WERI-Rb-1 (cell line): ENCODE results near the gene TOP3A.
"Not testable (repeated sequence)": the region's sequence is repeated elsewhere in the genome, so short reads cannot be mapped to it uniquely, and the experiment has no call there.

ENCODE experiments used
- DNase-seq: peaks from one replicate; pipeline ENCODE4 v3.0.0-alpha.2; 2020
- H3K27ac ChIP-seq: fragments of 250-450 bp; sonication (Bioruptor Pico); 2 replicates; pipeline ENCODE4 v1.5.1; 2020; ENCODE audit warnings: mild to moderate bottlenecking, moderate library complexity
- H3K27me3 ChIP-seq: fragments of 250-450 bp; sonication (Bioruptor Pico); 2 replicates; pipeline ENCODE4 v1.5.1; 2021; ENCODE audit warnings: mild to moderate bottlenecking, low read depth, moderate library complexity; ENCODE audit not compliant: insufficient read depth, severe bottlenecking
- H3K36me3 ChIP-seq: fragments of 250-450 bp; sonication (Bioruptor Pico); 2 replicates; pipeline ENCODE4 v1.5.1; 2020; ENCODE audit warnings: mild to moderate bottlenecking, moderate library complexity
- H3K4me3 ChIP-seq: 2 replicates; pipeline ENCODE4 v1.5.1; 2011; ENCODE audit warnings: low read depth, mild to moderate bottlenecking, control low read depth, low read length
- H3K9me3 ChIP-seq: fragments of 250-450 bp; sonication (Bioruptor Pico); 2 replicates; pipeline ENCODE4 v1.5.1; 2021; ENCODE audit warnings: mild to moderate bottlenecking, moderate library complexity; ENCODE audit not compliant: severe bottlenecking
- TF ChIP-seq, protein P1 (sequence below): IDR thresholded peaks from 2 replicates; pipeline ENCODE4 v1.5.1; 2011; ENCODE audit warnings: low read depth, mild to moderate bottlenecking, control low read depth, inconsistent platforms, low read length

TOP3A gene

DNA sequence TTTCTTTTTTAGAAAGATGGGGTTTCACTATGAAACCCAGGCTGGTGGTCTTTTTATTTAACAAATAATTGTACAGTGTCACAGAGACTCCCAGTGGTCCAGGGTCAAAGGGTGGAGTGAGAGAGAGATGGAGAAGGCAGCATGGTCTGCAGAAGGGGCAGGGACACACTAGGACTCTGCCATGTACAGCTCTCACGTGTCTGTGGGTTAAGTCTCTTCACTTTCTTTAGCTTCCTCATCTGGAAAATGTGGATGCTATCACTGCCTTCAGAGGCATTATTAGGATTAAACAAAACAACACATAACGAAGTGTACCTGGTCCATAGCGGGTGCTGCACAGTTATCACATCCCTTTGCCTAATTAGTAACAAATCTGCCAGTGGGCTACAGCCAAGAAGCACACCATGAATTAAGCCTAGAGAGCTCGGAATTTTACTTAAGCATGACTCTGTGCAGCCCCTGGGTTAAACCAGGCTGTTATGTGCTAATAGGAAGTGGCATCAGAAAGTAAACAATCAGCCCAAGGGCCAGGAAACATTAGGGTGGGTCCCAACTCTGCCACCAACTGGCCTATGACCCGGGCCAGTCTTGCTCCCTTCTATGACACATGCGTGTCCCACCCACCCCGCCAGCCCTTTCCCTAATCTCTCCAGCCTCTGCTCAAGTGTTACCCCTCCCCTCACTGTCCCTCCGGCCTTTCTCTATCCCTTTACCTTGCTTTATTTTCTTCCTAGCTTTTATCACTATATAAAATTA is 13.9 kb downstream of the TOP3A start:
- DNase-seq, result no peak
- no peaks in the 10 kb centered on the region for H3K27me3 ChIP-seq
- no peak overlapping the region for H3K27ac ChIP-seq
- H3K9me3 ChIP-seq, result no peaks in the 10 kb centered on the region
- H3K36me3 ChIP-seq, result peaks cover 76% of the 10 kb centered on the region
- TF ChIP-seq, protein P1, sequence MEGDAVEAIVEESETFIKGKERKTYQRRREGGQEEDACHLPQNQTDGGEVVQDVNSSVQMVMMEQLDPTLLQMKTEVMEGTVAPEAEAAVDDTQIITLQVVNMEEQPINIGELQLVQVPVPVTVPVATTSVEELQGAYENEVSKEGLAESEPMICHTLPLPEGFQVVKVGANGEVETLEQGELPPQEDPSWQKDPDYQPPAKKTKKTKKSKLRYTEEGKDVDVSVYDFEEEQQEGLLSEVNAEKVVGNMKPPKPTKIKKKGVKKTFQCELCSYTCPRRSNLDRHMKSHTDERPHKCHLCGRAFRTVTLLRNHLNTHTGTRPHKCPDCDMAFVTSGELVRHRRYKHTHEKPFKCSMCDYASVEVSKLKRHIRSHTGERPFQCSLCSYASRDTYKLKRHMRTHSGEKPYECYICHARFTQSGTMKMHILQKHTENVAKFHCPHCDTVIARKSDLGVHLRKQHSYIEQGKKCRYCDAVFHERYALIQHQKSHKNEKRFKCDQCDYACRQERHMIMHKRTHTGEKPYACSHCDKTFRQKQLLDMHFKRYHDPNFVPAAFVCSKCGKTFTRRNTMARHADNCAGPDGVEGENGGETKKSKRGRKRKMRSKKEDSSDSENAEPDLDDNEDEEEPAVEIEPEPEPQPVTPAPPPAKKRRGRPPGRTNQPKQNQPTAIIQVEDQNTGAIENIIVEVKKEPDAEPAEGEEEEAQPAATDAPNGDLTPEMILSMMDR, result no peak
- no peak overlapping the region for H3K4me3 ChIP-seq

DNA sequence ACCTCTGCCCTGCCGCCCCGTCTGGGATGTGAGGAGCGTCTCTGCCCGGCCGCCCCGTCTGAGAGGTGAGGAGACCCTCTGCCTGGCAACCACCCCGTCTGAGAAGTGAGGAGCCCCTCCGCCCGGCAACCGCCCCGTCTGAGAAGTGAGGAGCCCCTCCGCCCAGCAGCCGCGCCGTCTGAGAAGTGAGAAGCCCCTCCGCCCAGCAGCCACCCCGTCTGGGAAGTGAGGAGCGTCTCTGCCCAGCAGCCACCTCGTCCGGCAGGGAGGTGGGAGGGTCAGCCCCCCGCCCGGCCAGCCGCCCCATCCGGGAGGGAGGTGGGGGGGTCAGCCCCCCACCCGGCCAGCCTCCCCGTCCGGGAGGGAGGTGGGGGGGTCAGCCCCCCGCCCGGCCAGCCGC is 16.7 kb downstream of the TOP3A start:
- not testable (repeated sequence) for H3K27ac ChIP-seq, H3K27me3 ChIP-seq, DNase-seq, H3K9me3 ChIP-seq, H3K4me3 ChIP-seq
- peaks cover 77% of the 10 kb centered on the region for H3K36me3 ChIP-seq

- Histone ChIP-seq H3K27me3 (no peaks in the 10 kb centered on the region), H3K27ac (no peak overlapping the region), H3K9me3 (no peaks in the 10 kb centered on the region), H3K4me3 (no peak overlapping the region), H3K36me3 (peaks cover 92% of the 10 kb centered on the region)
- TF ChIP-seq, protein P1, result no peak
- no peak for DNase-seq
Measured at GRCh38 chr17:18291718-18292540, 22.9 kb downstream of the TOP3A start.

- H3K4me3 ChIP-seq, result no peak overlapping the region
- no peaks in the 10 kb centered on the region for H3K9me3 ChIP-seq
- no peak for DNase-seq
- H3K36me3 ChIP-seq, result peaks cover 95% of the 10 kb centered on the region
- TF ChIP-seq, protein P1, result no peak
- H3K27me3 ChIP-seq, result no peaks in the 10 kb centered on the region
- no peak overlapping the region for H3K27ac ChIP-seq
Measured at GRCh38 chr17:18285296-18285695, 29.5 kb downstream of the TOP3A start.

DNA sequence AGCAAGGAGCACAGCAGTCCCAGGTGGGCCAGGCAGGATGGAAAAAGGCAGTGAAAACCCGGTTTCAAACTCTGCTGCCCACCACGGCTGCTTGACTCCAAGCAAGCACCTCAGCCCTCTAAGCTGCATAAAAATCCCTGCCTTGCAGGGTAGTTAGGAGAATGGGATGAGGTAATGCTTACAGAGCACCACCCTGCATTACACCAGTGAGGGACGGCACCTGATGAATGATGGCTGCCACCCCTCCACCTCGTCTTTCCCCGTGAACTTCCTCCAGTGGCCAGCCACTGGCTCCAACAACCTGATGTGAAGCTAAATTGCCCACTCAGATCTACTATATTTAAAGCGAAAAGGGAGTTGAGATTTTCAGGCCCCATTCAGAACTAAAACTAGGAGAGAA is 33.0 kb downstream of the TOP3A start:
- H3K9me3 ChIP-seq, result no peaks in the 10 kb centered on the region
- DNase-seq, result no peak
- peaks cover 93% of the 10 kb centered on the region for H3K36me3 ChIP-seq
- peak overlapping the region; percentile 27 for H3K27ac ChIP-seq
- no peak overlapping the region for H3K4me3 ChIP-seq
- TF ChIP-seq, protein P1, result no peak
- H3K27me3 ChIP-seq, result no peaks in the 10 kb centered on the region

DNA sequence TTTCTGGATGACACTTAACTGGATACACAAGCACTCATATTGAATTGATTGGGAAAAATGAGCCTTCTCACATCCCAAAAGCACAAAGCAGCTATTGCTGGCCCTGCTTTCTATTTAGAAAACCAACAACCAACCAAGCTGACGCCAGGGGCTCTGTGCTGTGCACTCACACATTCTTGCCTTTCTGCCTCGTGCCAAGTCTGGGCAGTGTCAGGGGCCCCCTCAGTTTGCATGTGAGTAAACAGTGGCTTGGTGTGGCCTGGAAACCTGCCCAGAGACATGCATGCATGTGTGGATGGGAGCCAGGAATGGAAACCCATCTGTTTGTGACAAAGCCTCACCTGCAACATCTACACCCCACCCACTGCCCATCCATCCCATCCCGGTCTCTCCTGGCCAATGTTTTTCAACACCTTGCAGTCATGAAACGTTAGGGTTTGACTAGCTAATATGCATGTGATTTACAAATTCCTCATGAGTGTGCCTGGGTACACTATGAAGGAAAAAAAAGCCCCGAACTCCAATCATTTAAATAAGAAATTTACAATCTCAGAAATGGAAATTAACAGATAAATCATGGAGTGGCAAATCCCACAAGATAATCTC is 33.9 kb downstream of the TOP3A start:
- Histone ChIP-seq H3K27me3 (no peaks in the 10 kb centered on the region), H3K4me3 (no peak overlapping the region), H3K36me3 (peaks cover 94% of the 10 kb centered on the region), H3K9me3 (no peaks in the 10 kb centered on the region), H3K27ac (no peak overlapping the region; the same call in 1 of the 2 replicates)
- no peak for DNase-seq
- TF ChIP-seq, protein P1, result no peak
